Measurements from ENCODE around the gene NUDCD2.

GRCh38 chr5:163509291-163509951, 49.5 kb upstream of the NUDCD2 start:
- TF ChIP-seq GATA2 (IDR thresholded peaks at IDR 0.05; ENCODE audit: low read depth, low read length) (no peak), GATA3 (IDR thresholded peaks at IDR 0.05; ENCODE audit: low read depth, low read length) (no peak)

Data from SH-SY5Y (cell line).